GM12878 (cell line): ENCODE data around the gene CDYL2. TPM values are rescaled to one million over a fixed set of nuclear protein-coding genes. Genes with fewer than 3 reads are reported as not detected.
A peak's percentile ranks its signal among the peaks of the same experiment; 100 is the strongest.

Experiments
- ATAC-seq: fragments of 200-7000 bp; cut with Tn5 transposase; 3 replicates; pipeline ENCODE4 v1.9.1; 2020; ENCODE audit warnings: mild to moderate bottlenecking, moderate library complexity
- BruUV-seq: library from RNA; stranded (reverse); fragments of 400-500 nt; replicated peaks from 2 replicates; lab custom pipeline; 2021; lab: Mats Ljungman, UMichigan
- CTCF ChIA-PET: fragments of 300-600 bp; sonication (Branson Sonifier 250); formaldehyde crosslinking; extraction: SDS; loops from one replicate; lab custom pipeline; 2021; ENCODE audit warnings: inconsistent platforms; lab: Yijun Ruan, JAX
- POLR2A ChIA-PET: fragments of 350-600 bp; formaldehyde crosslinking; extraction: SDS; loops from one replicate; lab custom pipeline; 2021; ENCODE audit warnings: inconsistent platforms; lab: Charles Lee
- RAD21 ChIA-PET: fragments of 300-600 bp; sonication (Branson Sonifier 250); formaldehyde crosslinking; loops from one replicate; lab custom pipeline; 2023; ENCODE audit warnings: antibody characterized with exemption; ENCODE audit not compliant: unreplicated experiment; lab: Charles Lee
- SMC1A ChIA-PET: fragments of 300-600 bp; sonication (Branson Sonifier 250); formaldehyde crosslinking; loops from one replicate; lab custom pipeline; 2023; ENCODE audit not compliant: unreplicated experiment, uncharacterized antibody; lab: Charles Lee
- DNase-seq: peaks from one replicate; pipeline ENCODE4 v3.0.0-alpha.2; 2011; ENCODE audit warnings: low read depth, low spot score
- FAIRE-seq: peaks from 3 replicates; lab custom pipeline; 2011; peaks lifted over from hg19 to GRCh38; lab: Jason Lieb, UNC
- H2AFZ ChIP-seq: 2 replicates; pipeline ENCODE4 v1.6.0; 2011; ENCODE audit warnings: low read depth, low read length, control low read depth; ENCODE audit not compliant: control insufficient read depth
- H3K27ac ChIP-seq: 2 replicates; pipeline ENCODE4 v1.5.1; 2011; ENCODE audit warnings: control low read depth; ENCODE audit not compliant: control insufficient read depth, insufficient read depth
- H3K27me3 ChIP-seq, 2 experiments: replicated peaks in 1 of 2; 2 replicates each; pipeline versions ENCODE4 v1.6.0 to v1.6.1; 2011; ENCODE audit warnings: low read length in 1 of 2; ENCODE audit not compliant: control insufficient read depth in 2 of 2, insufficient read depth in 2 of 2
- H3K36me3 ChIP-seq, 2 experiments: 2 replicates each; pipeline ENCODE4 v1.5.1; 2011; ENCODE audit warnings: low read length in 1 of 2; ENCODE audit not compliant: control insufficient read depth in 2 of 2, insufficient read depth in 2 of 2
- H3K4me1 ChIP-seq: 2 replicates; pipeline ENCODE4 v1.6.1; 2011; ENCODE audit warnings: mild to moderate bottlenecking, low read length, moderate library complexity, mixed read lengths; ENCODE audit not compliant: control insufficient read depth, insufficient read depth
- H3K4me2 ChIP-seq: 2 replicates; pipeline ENCODE4 v1.6.0; 2011; ENCODE audit warnings: control low read depth; ENCODE audit not compliant: control insufficient read depth, insufficient read depth
- H3K4me3 ChIP-seq: fragments of 200-600 bp; sonication (generic); 2 replicates; pipeline ENCODE4 v1.5.1; 2016
- H3K79me2 ChIP-seq: 2 replicates; pipeline ENCODE4 v1.6.0; 2011; ENCODE audit warnings: low read length; ENCODE audit not compliant: control insufficient read depth, insufficient read depth
- H3K9ac ChIP-seq: 2 replicates; pipeline ENCODE4 v1.8.0; 2011; ENCODE audit warnings: low read length, control low read depth, mixed read lengths; ENCODE audit not compliant: control insufficient read depth, insufficient read depth
- H3K9me3 ChIP-seq: replicated peaks from 3 replicates; pipeline ENCODE4 v1.5.1; 2011; ENCODE audit warnings: mild to moderate bottlenecking, low read length; ENCODE audit not compliant: control insufficient read depth, insufficient read depth
- H4K20me1 ChIP-seq: 2 replicates; pipeline ENCODE4 v1.6.0; 2011; ENCODE audit not compliant: control insufficient read depth, insufficient read depth
- BACH1 ChIP-seq: fragments of 450-650 bp; IDR thresholded peaks from 2 replicates; pipeline ENCODE4 v1.6.1; 2017; ENCODE audit warnings: mild to moderate bottlenecking, borderline replicate concordance
- CREB1 ChIP-seq: IDR thresholded peaks from 2 replicates; pipeline ENCODE4 v1.6.1; 2012; ENCODE audit warnings: low read depth, mild to moderate bottlenecking, inconsistent platforms
- CREM ChIP-seq: IDR thresholded peaks from 2 replicates; pipeline ENCODE4 v1.6.1; 2014; ENCODE audit warnings: antibody characterized with exemption, low read depth
- JUNB ChIP-seq: IDR thresholded peaks from 2 replicates; pipeline ENCODE4 v1.6.1; 2016; ENCODE audit warnings: antibody characterized with exemption, mild to moderate bottlenecking
- PKNOX1 ChIP-seq: fragments of 450-650 bp; IDR thresholded peaks from 2 replicates; pipeline ENCODE4 v1.6.1; 2016; ENCODE audit warnings: mild to moderate bottlenecking
- PML ChIP-seq: IDR thresholded peaks from 2 replicates; pipeline ENCODE4 v1.6.1; 2012; ENCODE audit warnings: low read length, inconsistent platforms
- ZNF687 ChIP-seq: fragments of 450-650 bp; IDR thresholded peaks from 2 replicates; pipeline ENCODE4 v1.6.1; 2017; ENCODE audit warnings: mild to moderate bottlenecking, moderate library complexity
- WGBS: methylation state at CpG from one replicate; pipeline ENCODE4 v1.1.6; 2016; ENCODE audit warnings: low lambda C conversion rate; ENCODE audit not compliant: insufficient replicate concordance, insufficient coverage; ENCODE audit errors: missing lambda C conversion rate; 5-methylcytosine and 5-hydroxymethylcytosine counted together
- in situ Hi-C: fragments of 300-500 bp; cut with MboI; formaldehyde crosslinking; loops from 9 replicates; pipeline ENCODE4 v1.14.3; 2018; ENCODE audit warnings: mixed read lengths
- intact Hi-C: fragments of 100-400 bp; cut with micrococcal nuclease; formaldehyde crosslinking; loops from one replicate; pipeline ENCODE4 v1.14.2; 2022; ENCODE audit not compliant: unreplicated experiment
- polyA plus RNA-seq, 11 experiments: library from polyadenylated mRNA; depleted of rRNA in 4 of 11; unstranded in 6 of 11; stranded (reverse) in 5 of 11; fragments of >200 nt; fragmentation: Nextera tagmentation in 4 of 11; fragmentation: Illumina TruSeq in 1 of 11; extraction: Ambion mirVana in 4 of 11; extraction: Trizol in 1 of 11; gene quantifications; 1 replicate in 1 of 11; 2 replicates in 10 of 11; pipeline versions ENCODE4 v1.2.1 to v1.2.3, GENCODE V29; 2011 to 2016; ENCODE audit warnings: inconsistent platforms in 2 of 11, missing spikeins in 2 of 11, low read depth in 1 of 11
- total RNA-seq, 4 experiments: library from RNA; depleted of rRNA in 3 of 4; stranded (reverse); fragments of >200 nt in 3 of 4; fragmentation: Illumina TruSeq in 1 of 4; extraction: Trizol in 1 of 4; gene quantifications; 2 replicates each; pipeline versions ENCODE4 v1.2.1 to v1.2.3, GENCODE V29; 2013 to 2021

The CDYL2 gene
- total and polyA plus RNA-seq, 10 of the 15 experiments (the other 5 are each of a cell fraction or from before 2014, with no cell fraction given): 0.27 to 22.9 (median 3.9) TPM

- RAD21 ChIA-PET: no interaction called here
- SMC1A ChIA-PET: no interaction called here
- no peaks in the 10 kb centered on the region for H3K9me3 ChIP-seq
- TF ChIP-seq ZNF687: no peak
- TF ChIP-seq PKNOX1: no peak
- TF ChIP-seq CREM: peak; percentile 68
- no peak for TF ChIP-seq PML
- TF ChIP-seq JUNB: 0 out of 2 replicates have a peak, but pooled peaks have one; percentile 12
- TF ChIP-seq CREB1: peak; percentile 61; the same call in 1 of the 2 replicates
- no peak for TF ChIP-seq BACH1
- BruUV-seq: no TSS peak
- H2AFZ ChIP-seq: no peak overlapping the region
- FAIRE-seq (no peak), ATAC-seq (no peak), DNase-seq (no peak)
- H3K27ac ChIP-seq: no peak overlapping the region
- POLR2A ChIA-PET: no interaction called here
- no peak overlapping the region for H3K4me3 ChIP-seq
- no peaks in the 10 kb centered on the region for H3K36me3 ChIP-seq
- H3K79me2 ChIP-seq: no peaks in the 10 kb centered on the region
- 75% methylated on average over 2 of the region's 2 CpGs for WGBS
- no peak overlapping the region for H3K4me2 ChIP-seq
- H3K4me1 ChIP-seq: no peaks in the 10 kb centered on the region
- in situ Hi-C loops (no loop called here), intact Hi-C loops (no loop called here)
- H3K27me3 ChIP-seq: no peaks in the 10 kb centered on the region
- no peaks in the 10 kb centered on the region for H4K20me1 ChIP-seq
- no peak overlapping the region for H3K9ac ChIP-seq
- CTCF ChIA-PET: interaction anchor here (0.8 kb wide), 1 partner anchor 73 kb away, joined by 3 read pairs; no protein-coding TSS in a partner anchor
Observed at GRCh38 chr16:80752541-80752940, 51.9 kb downstream of the CDYL2 start.
